HFFc6 (cell line): ENCODE data around the gene EIF5. TPM values are rescaled to one million over a fixed set of nuclear protein-coding genes. Genes with fewer than 3 reads are reported as not detected.

ENCODE experiments used
- DNase-seq: peaks from one replicate; pipeline ENCODE4 v3.0.0-alpha.2; 2018
- H3K27ac Mint-ChIP-seq: 2 replicates; pipeline ENCODE4 v1.8.0; 2020; ENCODE audit warnings: mild to moderate bottlenecking, mixed read lengths
- H3K27me3 Mint-ChIP-seq: 2 replicates; pipeline ENCODE4 v1.8.0; 2021; ENCODE audit warnings: mild to moderate bottlenecking, moderate library complexity, mixed read lengths; ENCODE audit not compliant: insufficient read depth
- H3K36me3 Mint-ChIP-seq: 2 replicates; pipeline ENCODE4 v1.8.0; 2021; ENCODE audit warnings: low read depth, mixed read lengths
- H3K4me1 Mint-ChIP-seq: 2 replicates; pipeline ENCODE4 v1.8.0; 2020; ENCODE audit warnings: low read depth, mixed read lengths
- H3K4me3 Mint-ChIP-seq: 2 replicates; pipeline ENCODE4 v1.8.0; 2020; ENCODE audit warnings: mild to moderate bottlenecking, moderate library complexity, mixed read lengths
- H3K9me3 Mint-ChIP-seq: 2 replicates; pipeline ENCODE4 v1.8.0; 2020; ENCODE audit warnings: mild to moderate bottlenecking, mixed read lengths
- total RNA-seq, 6 experiments: library from RNA; stranded (reverse); fragmentation: NEBNext Ultra II Directional; extraction: Animal tissue kit (Norgen Biotek cat#: 25700); gene quantifications; 2 replicates in 1 of 6; 3 replicates in 5 of 6; pipeline ENCODE4 v1.2.3, GENCODE V29; 2021
- TF ChIP-seq, protein P1 (sequence below): fragments of 200-600 bp; sonication (generic); IDR thresholded peaks from 2 replicates; pipeline ENCODE4 v1.5.0; 2021; ENCODE audit warnings: antibody characterized with exemption, mild to moderate bottlenecking

EIF5 gene
- total RNA-seq, 6 experiments from 2014 or later = 181 to 217 (median 203) TPM

DNA sequence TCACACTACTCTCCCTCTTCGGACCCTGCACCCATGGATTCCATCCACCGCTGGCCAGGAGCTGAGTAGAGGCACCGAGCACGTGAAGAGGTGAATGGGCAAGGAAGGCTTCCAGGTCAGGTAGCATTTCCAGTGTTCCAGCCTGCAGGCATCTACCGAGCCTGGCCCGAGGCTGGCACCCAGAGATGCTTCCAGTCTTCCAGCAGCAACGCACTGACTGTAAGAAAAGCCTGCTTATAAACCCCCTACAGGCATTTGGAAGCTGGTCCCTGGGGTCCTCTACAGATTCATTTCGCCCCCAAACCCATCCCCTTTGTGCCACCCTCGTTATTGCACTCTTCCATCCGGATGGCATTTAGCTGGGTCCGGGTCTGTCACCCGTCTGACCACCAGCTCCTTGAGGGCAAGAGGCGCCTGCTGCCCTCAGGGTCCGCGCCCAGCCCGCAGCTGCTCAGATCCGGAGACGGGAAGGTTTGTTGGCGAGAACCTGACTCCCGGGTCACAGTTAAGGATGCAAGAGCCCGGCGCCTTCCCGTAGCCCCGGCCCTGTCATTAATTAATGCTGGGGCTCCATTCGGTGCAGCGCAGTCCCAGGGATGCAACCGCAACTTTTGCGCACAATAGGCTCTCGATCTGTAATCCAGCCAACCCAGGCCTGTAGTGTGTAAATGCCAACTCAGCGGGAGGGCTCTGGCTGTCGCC, 50.6 kb downstream of the EIF5 start:
- no peak for DNase-seq
- no peaks in the 10 kb centered on the region; the same call in none of the 2 replicates for H3K27me3 Mint-ChIP-seq
- H3K27ac Mint-ChIP-seq = peak overlapping the region; percentile 90
- no peaks in the 10 kb centered on the region for H3K9me3 Mint-ChIP-seq
- peak overlapping the region; percentile 92 for H3K4me3 Mint-ChIP-seq
- H3K4me1 Mint-ChIP-seq = peaks cover 58% of the 10 kb centered on the region
- TF ChIP-seq, protein P1, sequence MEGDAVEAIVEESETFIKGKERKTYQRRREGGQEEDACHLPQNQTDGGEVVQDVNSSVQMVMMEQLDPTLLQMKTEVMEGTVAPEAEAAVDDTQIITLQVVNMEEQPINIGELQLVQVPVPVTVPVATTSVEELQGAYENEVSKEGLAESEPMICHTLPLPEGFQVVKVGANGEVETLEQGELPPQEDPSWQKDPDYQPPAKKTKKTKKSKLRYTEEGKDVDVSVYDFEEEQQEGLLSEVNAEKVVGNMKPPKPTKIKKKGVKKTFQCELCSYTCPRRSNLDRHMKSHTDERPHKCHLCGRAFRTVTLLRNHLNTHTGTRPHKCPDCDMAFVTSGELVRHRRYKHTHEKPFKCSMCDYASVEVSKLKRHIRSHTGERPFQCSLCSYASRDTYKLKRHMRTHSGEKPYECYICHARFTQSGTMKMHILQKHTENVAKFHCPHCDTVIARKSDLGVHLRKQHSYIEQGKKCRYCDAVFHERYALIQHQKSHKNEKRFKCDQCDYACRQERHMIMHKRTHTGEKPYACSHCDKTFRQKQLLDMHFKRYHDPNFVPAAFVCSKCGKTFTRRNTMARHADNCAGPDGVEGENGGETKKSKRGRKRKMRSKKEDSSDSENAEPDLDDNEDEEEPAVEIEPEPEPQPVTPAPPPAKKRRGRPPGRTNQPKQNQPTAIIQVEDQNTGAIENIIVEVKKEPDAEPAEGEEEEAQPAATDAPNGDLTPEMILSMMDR = no peak
- H3K36me3 Mint-ChIP-seq = peaks cover 21% of the 10 kb centered on the region

DNA sequence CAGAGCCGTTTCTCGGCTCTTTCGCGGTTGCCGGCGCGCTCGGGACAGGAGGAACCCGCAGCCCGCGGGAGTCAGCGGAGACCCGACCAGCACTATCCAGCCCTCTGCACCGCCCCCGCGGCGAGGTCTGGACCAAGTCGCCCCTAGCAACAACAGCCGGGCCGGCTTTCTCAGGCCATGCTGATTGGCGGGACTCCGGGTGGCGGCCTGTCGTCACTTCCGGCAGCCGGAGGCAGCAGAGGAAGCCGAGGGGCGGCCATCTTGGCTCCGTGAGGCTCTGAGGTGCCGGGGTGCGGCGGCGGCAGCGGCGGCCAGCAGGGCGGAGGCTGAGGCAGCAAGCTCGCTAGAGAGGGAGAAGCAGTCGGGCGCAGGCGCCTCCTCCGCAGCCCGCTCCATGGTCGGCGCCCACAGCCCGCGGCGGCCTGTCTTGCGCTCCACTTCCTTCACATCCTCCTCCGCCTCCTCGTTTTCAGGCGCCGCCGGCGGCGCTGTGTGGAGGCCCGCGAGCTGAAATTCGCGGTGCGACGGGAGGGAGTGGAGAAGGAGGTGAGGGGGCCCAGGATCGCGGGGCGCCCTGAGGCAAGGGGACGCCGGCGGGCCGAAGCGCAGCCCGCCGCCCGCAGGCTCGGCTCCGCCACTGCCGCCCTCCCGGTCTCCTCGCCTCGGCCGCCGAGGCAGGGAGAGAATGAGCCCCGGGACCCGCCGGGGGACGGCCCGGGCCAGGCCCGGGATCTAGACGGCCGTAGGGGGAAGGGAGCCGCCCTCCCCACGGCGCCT, 51.3 kb downstream of the EIF5 start, which contains the start of gene MARK3:
MARK3 (plus strand) TSS at position 264 of the 777 bp plus-strand sequence. CDS start 615 bp downstream, outside the sequence.
- Mint-ChIP-seq H3K27ac (peak within 1 kb of the TSS; percentile 96), H3K4me3 (peak within 1 kb of the TSS; percentile 98), H3K36me3 (peaks cover 21% of the 10 kb centered on the region), H3K9me3 (no peaks in the 10 kb centered on the region), H3K4me1 (peaks cover 60% of the 10 kb centered on the region), H3K27me3 (no peaks in the 10 kb centered on the region; the same call in none of the 2 replicates)
- DNase-seq = peak; percentile 98
- TF ChIP-seq, protein P1 = peak; percentile 65

DNA sequence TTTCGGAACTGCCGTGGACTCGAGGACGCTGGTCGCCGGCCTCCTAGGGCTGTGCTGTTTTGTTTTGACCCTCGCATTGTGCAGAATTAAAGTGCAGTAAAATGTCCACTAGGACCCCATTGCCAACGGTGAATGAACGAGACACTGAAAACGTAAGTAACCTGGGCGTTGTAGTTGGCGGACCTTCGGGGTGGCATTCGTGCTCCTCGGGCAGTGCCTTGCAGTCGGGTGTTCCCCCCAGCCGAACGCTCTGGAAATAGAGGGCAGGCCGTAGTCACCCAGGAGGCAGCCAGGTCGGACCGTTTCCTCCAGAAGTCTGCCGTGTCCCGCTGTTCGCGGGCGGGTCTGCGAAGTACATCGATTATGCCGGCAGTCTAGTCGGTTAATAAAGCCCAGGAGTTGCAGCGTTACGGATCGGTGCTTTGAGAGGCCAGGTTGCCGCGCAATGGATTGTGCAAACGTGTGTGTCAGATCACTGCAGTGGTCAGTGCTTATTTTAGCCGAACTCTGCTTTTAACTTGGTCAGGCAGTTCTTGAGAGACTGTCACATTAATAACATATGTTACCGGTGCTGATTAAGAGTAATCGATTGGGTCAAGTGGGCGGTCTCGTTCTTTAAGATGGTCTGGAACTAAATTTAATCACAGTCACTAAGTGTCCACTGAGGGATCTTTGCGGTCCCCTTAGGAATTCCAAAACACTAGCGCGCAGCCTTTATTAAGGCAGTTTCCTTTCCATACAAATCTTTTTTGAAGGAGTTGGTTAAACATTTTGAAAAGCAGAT, 52.1 kb downstream of the EIF5 start:
- Mint-ChIP-seq H3K4me1 (peaks cover 62% of the 10 kb centered on the region), H3K9me3 (no peaks in the 10 kb centered on the region), H3K4me3 (peak overlapping the region; percentile 98), H3K27me3 (no peaks in the 10 kb centered on the region; the same call in none of the 2 replicates), H3K36me3 (peaks cover 21% of the 10 kb centered on the region), H3K27ac (peak overlapping the region; percentile 96)
- TF ChIP-seq, protein P1 = no peak
- DNase-seq = no peak

DNA sequence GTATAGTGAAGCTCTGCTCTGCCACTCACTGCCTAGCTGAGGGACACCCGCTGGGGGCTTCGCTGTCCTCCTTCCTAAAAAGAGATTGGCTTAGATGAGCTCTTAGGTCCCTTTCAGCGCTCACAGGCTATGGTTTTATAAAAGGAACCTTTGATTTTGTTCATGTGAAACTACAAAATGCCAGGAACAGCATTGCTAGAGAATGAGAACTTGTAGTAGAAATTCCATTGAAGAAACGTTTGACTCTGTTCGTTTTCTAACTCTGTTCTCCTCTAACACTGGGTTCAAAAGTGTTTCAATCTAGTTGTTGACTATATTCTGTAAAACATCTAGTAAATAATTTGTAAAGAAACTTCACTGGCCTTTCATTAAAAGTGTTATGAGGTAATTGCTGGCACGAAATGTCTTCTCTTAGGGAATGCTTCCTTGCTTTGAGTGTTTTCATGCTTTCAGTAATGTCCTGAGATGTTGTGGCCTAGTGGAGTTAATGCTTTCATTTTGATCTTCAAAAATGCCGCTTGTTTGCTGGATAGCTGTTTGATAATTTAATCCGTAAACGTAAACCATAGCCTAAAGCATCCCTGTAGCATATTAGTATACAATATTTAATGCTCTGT, 52.8 kb downstream of the EIF5 start:
- peaks cover 58% of the 10 kb centered on the region for H3K4me1 Mint-ChIP-seq
- peak overlapping the region; percentile 96 for H3K27ac Mint-ChIP-seq
- H3K9me3 Mint-ChIP-seq = no peaks in the 10 kb centered on the region
- no peak for DNase-seq
- TF ChIP-seq, protein P1 = no peak
- H3K4me3 Mint-ChIP-seq = peak overlapping the region; percentile 98
- no peaks in the 10 kb centered on the region; the same call in none of the 2 replicates for H3K27me3 Mint-ChIP-seq
- peaks cover 21% of the 10 kb centered on the region for H3K36me3 Mint-ChIP-seq

DNA sequence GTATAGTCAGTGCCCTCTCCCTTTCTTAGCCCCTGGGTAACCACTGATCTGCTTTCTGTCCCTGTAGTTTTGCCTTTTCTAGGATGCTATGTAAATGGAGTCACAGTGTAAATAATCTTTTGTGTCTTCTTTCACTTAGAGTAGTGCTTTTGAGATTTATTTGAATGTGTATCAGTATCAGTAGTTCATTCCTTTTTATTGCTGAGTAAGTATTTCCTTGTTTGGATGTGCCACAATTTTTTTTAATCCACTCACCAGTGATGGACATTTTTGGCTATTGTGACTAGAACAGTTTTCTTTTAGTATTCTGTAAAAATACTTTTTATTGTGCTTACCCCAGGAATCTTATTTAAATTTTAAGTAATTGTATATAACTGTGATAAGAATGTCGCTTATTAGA, 54.6 kb downstream of the EIF5 start:
- H3K4me1 Mint-ChIP-seq = peaks cover 49% of the 10 kb centered on the region
- no peak for DNase-seq
- TF ChIP-seq, protein P1 = no peak
- peak overlapping the region; percentile 98 for H3K4me3 Mint-ChIP-seq
- H3K27ac Mint-ChIP-seq = peak overlapping the region; percentile 2; the same call in 1 of the 2 replicates
- peaks cover 21% of the 10 kb centered on the region for H3K36me3 Mint-ChIP-seq
- H3K27me3 Mint-ChIP-seq = no peaks in the 10 kb centered on the region; the same call in 1 of the 2 replicates
- H3K9me3 Mint-ChIP-seq = no peaks in the 10 kb centered on the region
